Stimulated activated CD8-positive, alpha-beta memory T cell treated with anti-CD3 and anti-CD28 coated beads, Interleukin-2, amount 100 ng/mL, for 1 hour (primary cell): Measurements from ENCODE around the gene ARHGAP28.
"Not testable (repeated sequence)": the region's sequence is repeated elsewhere in the genome, so short reads cannot be mapped to it uniquely, and the experiment has no call there.

Experiments used
- DNase-seq, 2 donors: peaks; one replicate each; pipeline ENCODE4 v3.0.0-alpha.2; 2020; ENCODE audit warnings: low read depth in 2 of 2

The ARHGAP28 gene

GRCh38 chr18:6816154-6816553, 86.6 kb downstream of the ARHGAP28 start:
- no peak for DNase-seq

- DNase-seq = no peak
These were observed 89.8 kb downstream of the ARHGAP28 start for GRCh38 chr18:6819332-6819731.

GRCh38 chr18:6820314-6820713, 90.8 kb downstream of the ARHGAP28 start:
- DNase-seq = no peak

- no peak for DNase-seq
These were observed 91.8 kb downstream of the ARHGAP28 start for GRCh38 chr18:6821356-6821755.

- DNase-seq = not testable (repeated sequence)
These were observed 97.6 kb downstream of the ARHGAP28 start for GRCh38 chr18:6827161-6827560.

- not testable (repeated sequence) for DNase-seq
These were observed 98.0 kb downstream of the ARHGAP28 start for GRCh38 chr18:6827566-6827965.

GRCh38 chr18:6830916-6831315, 101.4 kb downstream of the ARHGAP28 start:
- no peak for DNase-seq

- no peak for DNase-seq
These were observed 105.8 kb downstream of the ARHGAP28 start for GRCh38 chr18:6835345-6835744.

- no peak for DNase-seq
These were observed 106.8 kb downstream of the ARHGAP28 start for GRCh38 chr18:6836331-6836730.

GRCh38 chr18:6837904-6838303, 108.4 kb downstream of the ARHGAP28 start:
- DNase-seq = no peak

GRCh38 chr18:6842081-6842480, 112.6 kb downstream of the ARHGAP28 start:
- no peak for DNase-seq

- DNase-seq = no peak
These were observed 113.8 kb downstream of the ARHGAP28 start for GRCh38 chr18:6843308-6843707.

GRCh38 chr18:6845521-6845920, 116.0 kb downstream of the ARHGAP28 start:
- not testable (repeated sequence) for DNase-seq

GRCh38 chr18:6850396-6850795, 120.9 kb downstream of the ARHGAP28 start:
- no peak for DNase-seq

GRCh38 chr18:6851480-6851879, 122.0 kb downstream of the ARHGAP28 start:
- DNase-seq = no peak

- DNase-seq = no peak
These were observed 125.3 kb downstream of the ARHGAP28 start for GRCh38 chr18:6854811-6855210.

- DNase-seq = no peak
These were observed 126.3 kb downstream of the ARHGAP28 start for GRCh38 chr18:6855767-6856166.

- DNase-seq = no peak
These were observed 127.8 kb downstream of the ARHGAP28 start for GRCh38 chr18:6857300-6857699.

- no peak for DNase-seq
These were observed 130.3 kb downstream of the ARHGAP28 start for GRCh38 chr18:6859676-6860422.

GRCh38 chr18:6860804-6861448, 131.4 kb downstream of the ARHGAP28 start:
- DNase-seq = no peak

- DNase-seq = no peak
These were observed 135.7 kb downstream of the ARHGAP28 start for GRCh38 chr18:6865251-6865650.

- no peak for DNase-seq
These were observed 137.1 kb downstream of the ARHGAP28 start for GRCh38 chr18:6866552-6867085.

GRCh38 chr18:6868033-6868432, 138.5 kb downstream of the ARHGAP28 start:
- DNase-seq = no peak
